Lower leg skin (tissue), 4 donors: ENCODE data around the gene RNF169. TPM values are rescaled to one million over a fixed set of nuclear protein-coding genes. Genes with fewer than 3 reads are reported as not detected.

Experiments
- DNase-seq, 2 donors: peaks; one replicate each; pipeline ENCODE4 v3.0.0-alpha.2; 2019; ENCODE audit warnings: low spot score in 2 of 2
- H3K4me3 ChIP-seq: fragments of 200-600 bp; sonication (generic); 2 replicates; pipeline ENCODE4 v1.5.1; 2017; ENCODE audit warnings: mild to moderate bottlenecking, low read depth; ENCODE audit not compliant: poor library complexity, severe bottlenecking
- POLR2A ChIP-seq, 2 donors: fragments of 450-650 bp; IDR thresholded peaks; one replicate each; pipeline ENCODE4 v1.6.1; 2016 to 2017; ENCODE audit warnings: antibody characterized with exemption in 2 of 2, mild to moderate bottlenecking in 1 of 2, moderate library complexity in 1 of 2
- WGBS, 2 donors: methylation state at CpG; one replicate each; pipeline ENCODE4 v1.1.5; 2018; 5-methylcytosine and 5-hydroxymethylcytosine counted together
- intact Hi-C: fragments of 100-400 bp; cut with DNase I; formaldehyde crosslinking; loops from one replicate; pipeline ENCODE4 v1.15.0; 2023; ENCODE audit warnings: low total_unique reads
- total RNA-seq, 4 donors: library from RNA; depleted of rRNA; stranded (reverse); fragments of >200 nt; gene quantifications; one replicate each; pipeline ENCODE4 v1.1.0, GENCODE V29; 2016
- TF ChIP-seq, protein P1 (sequence below), 3 donors: fragments of 450-650 bp; IDR thresholded peaks; one replicate each; pipeline ENCODE4 v1.5.1; 2016; ENCODE audit warnings: antibody characterized with exemption in 3 of 3, mild to moderate bottlenecking in 3 of 3, moderate library complexity in 2 of 3

RNF169 gene
- total RNA-seq, 4 donors from 2014 or later, result 17.5 to 23.6 (median 21.6) TPM

DNA sequence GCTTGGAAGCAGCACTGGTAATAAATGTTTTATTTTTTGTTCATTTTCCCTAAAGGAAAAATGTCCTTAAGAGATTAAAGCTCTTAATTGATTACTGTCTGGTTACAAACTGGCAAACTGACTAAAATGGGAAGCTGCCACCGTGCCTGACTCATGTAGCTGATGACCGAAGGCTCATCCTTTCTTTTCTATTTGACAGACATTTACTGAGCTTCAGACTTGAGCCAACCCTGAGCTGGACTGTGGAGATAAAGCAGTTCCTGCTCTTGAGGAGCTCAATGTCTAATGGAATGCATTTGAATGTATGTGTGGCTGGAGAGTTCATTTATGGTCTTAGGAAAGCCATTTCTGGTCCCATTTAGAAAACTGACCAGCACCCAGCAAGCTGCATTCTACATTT lies 91.3 kb downstream of the RNF169 start:
- DNase-seq, result no peak
- intact Hi-C loops, result no loop called here
- TF ChIP-seq POLR2A (IDR thresholded peaks at IDR 0.05), result no peak
- TF ChIP-seq, protein P1, sequence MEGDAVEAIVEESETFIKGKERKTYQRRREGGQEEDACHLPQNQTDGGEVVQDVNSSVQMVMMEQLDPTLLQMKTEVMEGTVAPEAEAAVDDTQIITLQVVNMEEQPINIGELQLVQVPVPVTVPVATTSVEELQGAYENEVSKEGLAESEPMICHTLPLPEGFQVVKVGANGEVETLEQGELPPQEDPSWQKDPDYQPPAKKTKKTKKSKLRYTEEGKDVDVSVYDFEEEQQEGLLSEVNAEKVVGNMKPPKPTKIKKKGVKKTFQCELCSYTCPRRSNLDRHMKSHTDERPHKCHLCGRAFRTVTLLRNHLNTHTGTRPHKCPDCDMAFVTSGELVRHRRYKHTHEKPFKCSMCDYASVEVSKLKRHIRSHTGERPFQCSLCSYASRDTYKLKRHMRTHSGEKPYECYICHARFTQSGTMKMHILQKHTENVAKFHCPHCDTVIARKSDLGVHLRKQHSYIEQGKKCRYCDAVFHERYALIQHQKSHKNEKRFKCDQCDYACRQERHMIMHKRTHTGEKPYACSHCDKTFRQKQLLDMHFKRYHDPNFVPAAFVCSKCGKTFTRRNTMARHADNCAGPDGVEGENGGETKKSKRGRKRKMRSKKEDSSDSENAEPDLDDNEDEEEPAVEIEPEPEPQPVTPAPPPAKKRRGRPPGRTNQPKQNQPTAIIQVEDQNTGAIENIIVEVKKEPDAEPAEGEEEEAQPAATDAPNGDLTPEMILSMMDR (IDR thresholded peaks at IDR 0.05), result no peak
- H3K4me3 ChIP-seq, result no peak overlapping the region
- 58 to 60% methylated on average over 2 of the region's 2 CpGs for WGBS, 2 donors

DNA sequence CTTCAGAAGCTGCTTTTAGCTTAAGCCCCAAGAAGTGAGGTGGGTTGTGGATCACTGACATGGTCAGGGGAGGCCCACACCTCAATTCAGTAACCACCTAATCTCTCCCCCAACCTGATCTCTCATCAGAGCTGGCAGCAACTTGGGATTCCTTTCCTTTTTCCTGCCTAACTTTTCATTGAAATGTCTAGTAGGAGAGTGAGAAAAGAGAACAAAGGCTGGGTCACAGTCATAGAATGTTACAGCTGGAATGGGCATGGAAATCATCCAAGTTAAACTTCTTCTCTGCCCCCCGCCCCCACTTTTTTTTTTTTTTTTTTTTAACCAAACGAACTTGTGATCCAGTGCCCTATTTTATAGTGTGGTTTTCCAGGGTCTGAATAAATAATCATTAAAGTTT lies 91.8 kb downstream of the RNF169 start:
- intact Hi-C loops, result no loop called here
- TF ChIP-seq, protein P1 (IDR thresholded peaks at IDR 0.05), result no peak
- TF ChIP-seq POLR2A (IDR thresholded peaks at IDR 0.05), result no peak

DNA sequence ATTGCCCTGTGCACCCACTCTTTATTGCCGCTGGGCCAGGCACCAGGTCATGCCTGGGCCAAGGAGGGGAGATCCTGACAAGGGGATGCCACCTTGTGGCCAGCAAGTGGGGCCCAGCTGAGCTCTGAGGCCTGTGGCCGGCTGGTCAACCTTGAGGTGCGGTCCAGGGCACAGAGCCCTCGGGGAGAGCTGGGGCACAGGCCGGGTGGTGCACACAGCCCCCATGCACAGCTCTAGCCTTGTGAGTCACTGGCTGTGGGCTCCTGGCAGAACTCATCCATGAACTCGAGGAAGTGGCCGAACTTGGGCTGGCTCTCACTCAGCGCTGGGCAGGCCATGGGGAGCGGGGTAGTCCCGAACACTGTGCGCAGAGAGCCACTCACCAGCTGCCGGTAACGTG lies 94.3 kb downstream of the RNF169 start:
- DNase-seq, result no peak
- no peak overlapping the region for H3K4me3 ChIP-seq
- intact Hi-C loops, result no loop called here
- TF ChIP-seq POLR2A (IDR thresholded peaks at IDR 0.05), result no peak
- TF ChIP-seq, protein P1 (IDR thresholded peaks at IDR 0.05), result no peak
- 96 to 98% methylated on average over 12 to 13 of the region's 13 CpGs for WGBS, 2 donors

More for the DNA sequence above, 91.8 kb downstream of the RNF169 start:
- no peak overlapping the region for H3K4me3 ChIP-seq
- DNase-seq, result no peak
- 69 to 71% methylated on average over 2 of the region's 2 CpGs for WGBS, 2 donors

DNA sequence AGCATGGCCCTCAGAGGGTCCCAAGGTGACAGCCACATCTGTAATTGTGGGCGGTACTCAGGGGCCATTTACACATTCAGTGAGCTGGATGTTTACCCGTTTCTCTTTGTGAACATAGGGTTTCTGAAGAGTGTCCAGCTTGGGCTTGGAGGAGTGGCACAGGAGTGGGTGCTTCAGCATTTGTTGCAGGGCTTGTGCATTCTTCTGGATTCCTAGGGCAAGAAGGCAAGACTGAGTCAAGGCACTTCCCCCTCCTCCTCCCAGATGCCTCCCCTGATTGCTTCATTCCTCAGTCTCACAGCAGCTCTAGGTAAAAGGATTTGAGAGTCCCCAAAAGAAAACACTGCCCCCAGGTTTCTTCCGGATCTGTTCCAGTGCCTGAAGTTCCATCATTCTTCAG lies 95.4 kb downstream of the RNF169 start:
- 95 to 96% methylated on average over 3 of the region's 3 CpGs for WGBS, 2 donors
- no peak for DNase-seq

DNA sequence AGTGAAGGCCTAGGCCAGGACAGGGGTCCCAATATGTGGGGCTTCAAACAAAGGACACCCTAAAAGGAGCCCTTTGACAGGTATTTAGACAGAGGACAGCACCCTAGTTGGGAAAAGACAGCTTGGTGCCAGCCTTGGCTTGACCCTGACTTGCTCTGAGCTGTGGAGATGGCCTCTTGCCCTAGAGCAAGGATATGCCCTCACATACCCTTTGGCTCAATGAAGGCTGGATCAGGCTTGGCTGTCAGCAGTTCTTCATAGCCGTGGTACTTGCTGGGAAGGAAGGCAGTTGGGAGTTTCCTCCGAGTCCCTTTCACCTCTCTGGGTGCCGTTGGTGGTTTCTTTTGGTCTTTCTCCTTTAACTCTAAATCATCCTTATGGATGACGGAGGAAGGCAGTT lies 96.2 kb downstream of the RNF169 start:
- intact Hi-C loops, result no loop called here
- H3K4me3 ChIP-seq, result no peak overlapping the region
- WGBS, 2 donors, result 95 to 96% methylated on average over 4 of the region's 4 CpGs
- DNase-seq, result no peak
- no peak for TF ChIP-seq POLR2A (IDR thresholded peaks at IDR 0.05)

More for the DNA sequence above, 95.4 kb downstream of the RNF169 start:
- no peak overlapping the region for H3K4me3 ChIP-seq
- TF ChIP-seq, protein P1 (IDR thresholded peaks at IDR 0.05), result no peak
- TF ChIP-seq POLR2A (IDR thresholded peaks at IDR 0.05), result no peak
- intact Hi-C loops, result no loop called here

DNA sequence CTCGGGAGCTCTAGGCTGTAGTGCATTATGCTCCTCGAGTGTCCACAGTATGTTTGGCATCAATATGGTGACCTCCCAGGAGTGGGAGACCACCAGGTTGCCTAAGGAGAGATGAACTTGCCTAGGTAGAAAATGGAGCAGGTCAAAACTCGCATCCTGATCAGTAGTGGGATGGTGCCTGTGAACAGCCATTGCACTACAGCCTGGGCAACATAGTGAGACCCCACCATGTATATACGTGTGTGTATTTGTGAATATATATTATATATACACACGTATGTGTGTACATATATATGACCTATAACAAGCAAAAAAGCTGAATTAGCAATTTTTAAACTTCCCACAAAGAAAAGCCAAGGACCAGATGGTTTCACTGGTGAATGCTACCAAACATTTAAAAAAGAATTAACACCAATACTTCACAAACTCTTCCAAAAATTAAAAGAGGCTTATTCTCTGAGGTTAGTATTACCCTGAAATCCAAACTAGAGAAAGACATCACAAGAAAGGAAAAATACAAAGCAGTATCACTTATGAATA lies 97.4 kb downstream of the RNF169 start:
- no peak overlapping the region for H3K4me3 ChIP-seq
- intact Hi-C loops, result no loop called here
- WGBS, 2 donors, result 98 to 99% methylated on average over 5 of the region's 5 CpGs
- no peak for DNase-seq
- TF ChIP-seq POLR2A (IDR thresholded peaks at IDR 0.05), result no peak
- TF ChIP-seq, protein P1 (IDR thresholded peaks at IDR 0.05), result no peak
